Stimulated activated CD4-positive, alpha-beta T cell treated with anti-CD3 and anti-CD28 coated beads, Interleukin-2, amount 100 ng/mL, for 48 hours (primary cell): ENCODE results near the gene ABLIM2.
"Not testable (repeated sequence)": the region's sequence is repeated elsewhere in the genome, so short reads cannot be mapped to it uniquely, and the experiment has no call there.

Experiments used
- DNase-seq, 2 donors: peaks; one replicate each; pipeline ENCODE4 v3.0.0-alpha.2; 2020

Gene ABLIM2

GRCh38 chr4:7950301-7951092 lies 208.1 kb downstream of the ABLIM2 start:
- no peak for DNase-seq

GRCh38 chr4:7949759-7950158 lies 208.9 kb downstream of the ABLIM2 start:
- no peak for DNase-seq

GRCh38 chr4:7947927-7948326 lies 210.7 kb downstream of the ABLIM2 start:
- DNase-seq: no peak

GRCh38 chr4:7945709-7946380 lies 212.8 kb downstream of the ABLIM2 start:
- no peak for DNase-seq

- no peak for DNase-seq
Observed at GRCh38 chr4:7944599-7945220, 213.9 kb downstream of the ABLIM2 start.

- DNase-seq: not testable (repeated sequence)
Observed at GRCh38 chr4:7943688-7944087, 214.9 kb downstream of the ABLIM2 start.

- no peak for DNase-seq
Observed at GRCh38 chr4:7943211-7943610, 215.4 kb downstream of the ABLIM2 start.

GRCh38 chr4:7941965-7942496 lies 216.6 kb downstream of the ABLIM2 start:
- no peak for DNase-seq

- DNase-seq: no peak
Observed at GRCh38 chr4:7941111-7941964, 217.3 kb downstream of the ABLIM2 start.

GRCh38 chr4:7939377-7940108 lies 219.1 kb downstream of the ABLIM2 start, which contains the start of gene AFAP1:
TSS of gene AFAP1 (minus strand) at chr4:7939861. CDS start at chr4:7872078, 67,783 bp downstream.
- DNase-seq: peak; percentile 84 to 90

- no peak for DNase-seq
Observed at GRCh38 chr4:7938609-7939376, 219.8 kb downstream of the ABLIM2 start.

GRCh38 chr4:7938266-7938608 lies 220.4 kb downstream of the ABLIM2 start:
- no peak for DNase-seq

- no peak for DNase-seq
Observed at GRCh38 chr4:7937006-7937405, 221.6 kb downstream of the ABLIM2 start.

- DNase-seq: no peak
Observed at GRCh38 chr4:7933651-7934510, 224.7 kb downstream of the ABLIM2 start.

GRCh38 chr4:7932287-7932686 lies 226.3 kb downstream of the ABLIM2 start:
- no peak for DNase-seq

GRCh38 chr4:7929118-7929951 lies 229.3 kb downstream of the ABLIM2 start:
- no peak for DNase-seq

- DNase-seq: no peak
Observed at GRCh38 chr4:7928711-7929110, 229.9 kb downstream of the ABLIM2 start.

- DNase-seq: no peak
Observed at GRCh38 chr4:7926822-7927221, 231.8 kb downstream of the ABLIM2 start.

- DNase-seq: no peak
Observed at GRCh38 chr4:7924570-7924969, 234.0 kb downstream of the ABLIM2 start.
